ENCODE results near the gene ACER2. TPM values are rescaled to one million over a fixed set of nuclear protein-coding genes. Genes with fewer than 3 reads are reported as not detected.
"Not testable (repeated sequence)": the region's sequence is repeated elsewhere in the genome, so short reads cannot be mapped to it uniquely, and the experiment has no call there.

The ACER2 gene
- total RNA-seq, 2 donors from 2014 or later, result 3.5 to 5.5 TPM

GRCh38 chr9:19397845-19398244 is 11.0 kb upstream of the ACER2 start:
- no peaks in the 10 kb centered on the region for H3K4me1 ChIP-seq
- H3K27me3 ChIP-seq, result no peaks in the 10 kb centered on the region
- H3K9me3 ChIP-seq, result no peaks in the 10 kb centered on the region
- DNase-seq (ENCODE audit: low spot score), result no peak
- H3K4me3 ChIP-seq, result no peak overlapping the region
- H3K36me3 ChIP-seq, result no peaks in the 10 kb centered on the region
- H3K27ac ChIP-seq, result no peak overlapping the region
- no peak for TF ChIP-seq CTCF (IDR thresholded peaks at IDR 0.05)

GRCh38 chr9:19403231-19403630 is 5.6 kb upstream of the ACER2 start:
- not testable (repeated sequence) for H3K9me3 ChIP-seq; H3K27me3 ChIP-seq; H3K36me3 ChIP-seq; H3K27ac ChIP-seq; H3K4me3 ChIP-seq; DNase-seq (ENCODE audit: low spot score); H3K4me1 ChIP-seq

- H3K27ac ChIP-seq, result no peak overlapping the region
- no peaks in the 10 kb centered on the region for H3K27me3 ChIP-seq
- DNase-seq (ENCODE audit: low spot score), result no peak
- H3K4me3 ChIP-seq, result no peak overlapping the region
- peaks cover 0 to 9% of the 10 kb centered on the region in 2 donors for H3K4me1 ChIP-seq
- H3K36me3 ChIP-seq, result no peaks in the 10 kb centered on the region
- peaks cover 0 to 4% of the 10 kb centered on the region in 2 donors for H3K9me3 ChIP-seq
- no peak for TF ChIP-seq CTCF (IDR thresholded peaks at IDR 0.05)
Measured at GRCh38 chr9:19404283-19405075, 4.3 kb upstream of the ACER2 start.

- DNase-seq (ENCODE audit: low spot score), result no peak
Measured at GRCh38 chr9:19405771-19406170, 3.0 kb upstream of the ACER2 start.

GRCh38 chr9:19408316-19408692 is 505 bp upstream of the ACER2 start:
- Histone ChIP-seq H3K4me1 (peaks cover 0 to 24% of the 10 kb centered on the region in 2 donors), H3K27ac (peak overlapping the region; percentile 89 to 91), H3K27me3 (no peaks in the 10 kb centered on the region), H3K36me3 (no peaks in the 10 kb centered on the region), H3K9me3 (peaks cover 0 to 1% of the 10 kb centered on the region in 2 donors), H3K4me3 (peak overlapping the region; percentile 84 to 89)
- no peak for TF ChIP-seq CTCF (IDR thresholded peaks at IDR 0.05)
- DNase-seq (ENCODE audit: low spot score), result peak; percentile 73

More at GRCh38 chr9:19405771-19406170, 3.0 kb upstream of the ACER2 start:
- no peak overlapping the region for H3K27ac ChIP-seq
- H3K9me3 ChIP-seq, result peaks cover 0 to 4% of the 10 kb centered on the region in 2 donors
- TF ChIP-seq CTCF (IDR thresholded peaks at IDR 0.05), result no peak
- peaks cover 0 to 21% of the 10 kb centered on the region in 2 donors for H3K4me1 ChIP-seq
- no peaks in the 10 kb centered on the region for H3K27me3 ChIP-seq
- H3K4me3 ChIP-seq, result no peak overlapping the region
- no peaks in the 10 kb centered on the region for H3K36me3 ChIP-seq

GRCh38 chr9:19409401-19410194 is 789 bp downstream of the ACER2 start:
- H3K36me3 ChIP-seq, result no peaks in the 10 kb centered on the region
- peaks cover 0 to 24% of the 10 kb centered on the region in 2 donors for H3K4me1 ChIP-seq
- TF ChIP-seq CTCF (IDR thresholded peaks at IDR 0.05), result no peak
- no peaks in the 10 kb centered on the region for H3K9me3 ChIP-seq
- peak overlapping the region; percentile 89 to 91 for H3K27ac ChIP-seq
- H3K4me3 ChIP-seq, result peak overlapping the region; percentile 84 to 89
- peak; percentile 62 for DNase-seq (ENCODE audit: low spot score)
- no peaks in the 10 kb centered on the region for H3K27me3 ChIP-seq
